Upper lobe of left lung (tissue), 4 donors: ENCODE results near the gene RASSF4.
A peak's percentile ranks its signal among the peaks of the same experiment; 100 is the strongest.

Source experiments
- POLR2AphosphoS5 ChIP-seq, 2 donors: sonication (generic); formaldehyde crosslinking; IDR thresholded peaks; one replicate each; pipeline ENCODE4 v1.5.1; 2017; ENCODE audit warnings: antibody characterized with exemption in 2 of 2
- TF ChIP-seq, protein P1 (sequence below), 6 experiments: fragments of 450-650 bp in 4 of 6; fragments of 200-600 bp in 2 of 6; sonication (generic) in 2 of 6; IDR thresholded peaks; one replicate each; pipeline ENCODE4 v1.5.1; 2016 to 2019; ENCODE audit warnings: antibody characterized with exemption in 6 of 6

DNA sequence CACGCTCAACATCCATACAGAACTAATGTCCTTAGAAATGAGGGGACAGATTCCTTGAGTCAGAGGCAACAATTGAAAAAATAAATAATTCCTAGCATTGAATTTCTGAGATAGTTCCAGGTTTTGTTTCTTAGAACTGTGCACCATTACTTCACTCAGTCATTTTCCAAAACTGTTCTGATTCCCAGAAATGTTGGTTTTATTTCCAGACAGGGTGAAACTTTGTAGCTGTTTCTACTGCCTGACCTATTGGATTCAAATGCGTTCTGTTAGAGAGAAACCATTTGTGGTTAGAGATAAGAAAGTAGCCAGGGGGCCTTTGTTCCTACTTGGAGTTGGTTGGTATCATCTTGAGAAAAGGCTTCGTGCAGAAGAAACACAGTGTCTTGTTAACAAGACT lies 27.1 kb downstream of the RASSF4 start:
- TF ChIP-seq, protein P1, sequence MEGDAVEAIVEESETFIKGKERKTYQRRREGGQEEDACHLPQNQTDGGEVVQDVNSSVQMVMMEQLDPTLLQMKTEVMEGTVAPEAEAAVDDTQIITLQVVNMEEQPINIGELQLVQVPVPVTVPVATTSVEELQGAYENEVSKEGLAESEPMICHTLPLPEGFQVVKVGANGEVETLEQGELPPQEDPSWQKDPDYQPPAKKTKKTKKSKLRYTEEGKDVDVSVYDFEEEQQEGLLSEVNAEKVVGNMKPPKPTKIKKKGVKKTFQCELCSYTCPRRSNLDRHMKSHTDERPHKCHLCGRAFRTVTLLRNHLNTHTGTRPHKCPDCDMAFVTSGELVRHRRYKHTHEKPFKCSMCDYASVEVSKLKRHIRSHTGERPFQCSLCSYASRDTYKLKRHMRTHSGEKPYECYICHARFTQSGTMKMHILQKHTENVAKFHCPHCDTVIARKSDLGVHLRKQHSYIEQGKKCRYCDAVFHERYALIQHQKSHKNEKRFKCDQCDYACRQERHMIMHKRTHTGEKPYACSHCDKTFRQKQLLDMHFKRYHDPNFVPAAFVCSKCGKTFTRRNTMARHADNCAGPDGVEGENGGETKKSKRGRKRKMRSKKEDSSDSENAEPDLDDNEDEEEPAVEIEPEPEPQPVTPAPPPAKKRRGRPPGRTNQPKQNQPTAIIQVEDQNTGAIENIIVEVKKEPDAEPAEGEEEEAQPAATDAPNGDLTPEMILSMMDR (IDR thresholded peaks at IDR 0.05): no peak
- peak in 1 of 2 donors; percentile 17 for TF ChIP-seq POLR2AphosphoS5 (IDR thresholded peaks at IDR 0.05)
